LNCaP clone FGC (cell line): ENCODE results near the gene KRT4.

Source experiments
- DNase-seq: peaks from one replicate; pipeline ENCODE4 v3.0.0-alpha.2; 2011; ENCODE audit warnings: low read depth
- H3K4me3 ChIP-seq: 2 replicates; pipeline ENCODE4 v1.5.1; 2011; ENCODE audit warnings: mild to moderate bottlenecking, low read depth, low read length, control low read depth
- CTCF ChIP-seq: IDR thresholded peaks from 2 replicates; pipeline ENCODE4 v1.5.1; 2012; ENCODE audit warnings: mild to moderate bottlenecking; ENCODE audit not compliant: control insufficient read depth, insufficient read depth; ENCODE audit errors: extremely low read depth

KRT4 gene

GRCh38 chr12:52806821-52807543 is 6.9 kb downstream of the KRT4 start:
- H3K4me3 ChIP-seq = no peak overlapping the region
- no peak for DNase-seq
- no peak for TF ChIP-seq CTCF

- DNase-seq = no peak
- TF ChIP-seq CTCF = no peak
- no peak overlapping the region for H3K4me3 ChIP-seq
Observed at GRCh38 chr12:52806169-52806811, 7.6 kb downstream of the KRT4 start.

GRCh38 chr12:52805739-52806138 is 8.2 kb downstream of the KRT4 start:
- H3K4me3 ChIP-seq = no peak overlapping the region
- no peak for DNase-seq
- TF ChIP-seq CTCF = no peak

GRCh38 chr12:52805000-52805399 is 8.9 kb downstream of the KRT4 start:
- DNase-seq = no peak
- no peak for TF ChIP-seq CTCF
- no peak overlapping the region for H3K4me3 ChIP-seq

GRCh38 chr12:52802442-52802841 is 11.5 kb downstream of the KRT4 start:
- DNase-seq = no peak
- H3K4me3 ChIP-seq = no peak overlapping the region
- no peak for TF ChIP-seq CTCF

- no peak for TF ChIP-seq CTCF
- DNase-seq = no peak
- no peak overlapping the region for H3K4me3 ChIP-seq
Observed at GRCh38 chr12:52801773-52802172, 12.1 kb downstream of the KRT4 start.
